HG03342 (cell line): ENCODE measurements around the gene RCSD1.

Experiments
- ATAC-seq: cut with Tn5 transposase; IDR thresholded peaks from one replicate; pipeline ENCODE4 v1.9.1; 2021; ENCODE audit warnings: mild to moderate bottlenecking, moderate library complexity; ENCODE audit not compliant: unreplicated experiment

RCSD1 gene

DNA sequence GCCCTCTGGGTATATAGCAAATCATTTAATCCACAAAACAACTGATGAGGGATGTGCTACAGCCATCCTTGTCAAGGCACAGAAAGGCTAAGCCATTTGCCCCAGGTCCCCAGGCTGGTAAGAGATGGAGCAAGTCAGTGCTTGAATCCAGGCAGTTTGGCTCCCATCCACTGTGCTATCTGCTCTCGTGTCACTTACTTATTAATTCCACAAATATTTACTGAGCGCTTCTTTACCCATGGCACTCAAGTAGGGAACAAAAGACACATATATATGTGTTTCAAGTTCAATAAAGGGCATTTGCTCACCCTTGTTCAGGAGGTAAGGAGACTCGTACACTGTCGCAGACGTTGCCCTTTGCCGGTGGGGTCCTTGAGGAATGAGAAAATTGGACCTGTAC, 53.2 kb downstream of the RCSD1 start:
- ATAC-seq: no peak

DNA sequence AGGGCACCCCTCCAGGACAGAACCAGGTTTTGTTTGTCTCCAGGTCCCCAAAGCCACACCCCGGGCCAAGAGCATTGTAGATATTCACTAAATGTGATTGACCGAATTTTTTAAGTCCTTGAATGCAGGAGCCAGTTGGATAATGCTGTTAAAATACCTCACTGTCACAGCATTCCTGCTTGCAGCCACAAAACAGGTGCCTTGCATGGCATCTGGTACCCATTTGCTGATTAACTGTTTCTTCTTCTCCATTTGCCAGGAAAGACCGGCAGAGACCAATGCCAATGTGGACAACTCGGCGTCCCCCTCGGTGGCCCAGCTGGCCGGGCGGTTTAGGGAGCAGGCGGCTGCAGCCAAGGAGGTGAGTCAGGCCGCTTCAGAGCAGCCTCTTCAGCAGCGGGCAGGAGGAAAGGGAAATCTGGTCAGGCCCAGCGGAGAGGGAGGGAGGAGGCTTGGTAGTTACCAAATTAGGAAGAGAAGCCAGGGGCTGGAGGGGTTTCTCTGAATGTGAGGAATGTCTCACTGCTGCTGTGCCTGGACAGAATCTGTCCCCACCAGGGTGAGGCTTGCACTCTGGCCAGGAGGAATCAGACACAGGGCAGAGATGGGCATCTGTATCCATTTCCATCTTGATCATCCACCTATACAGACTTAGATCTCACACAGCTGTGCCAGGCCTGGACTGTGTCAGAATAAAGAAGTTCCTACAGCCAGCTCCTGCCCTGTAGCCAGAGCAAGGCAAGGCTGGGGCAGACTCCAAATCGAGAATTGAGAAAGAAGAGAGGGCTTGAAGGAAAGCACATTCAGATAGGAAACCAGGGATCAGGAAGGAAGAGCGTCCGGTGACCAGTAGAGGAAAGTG, 53.8 kb downstream of the RCSD1 start:
- ATAC-seq: no peak

DNA sequence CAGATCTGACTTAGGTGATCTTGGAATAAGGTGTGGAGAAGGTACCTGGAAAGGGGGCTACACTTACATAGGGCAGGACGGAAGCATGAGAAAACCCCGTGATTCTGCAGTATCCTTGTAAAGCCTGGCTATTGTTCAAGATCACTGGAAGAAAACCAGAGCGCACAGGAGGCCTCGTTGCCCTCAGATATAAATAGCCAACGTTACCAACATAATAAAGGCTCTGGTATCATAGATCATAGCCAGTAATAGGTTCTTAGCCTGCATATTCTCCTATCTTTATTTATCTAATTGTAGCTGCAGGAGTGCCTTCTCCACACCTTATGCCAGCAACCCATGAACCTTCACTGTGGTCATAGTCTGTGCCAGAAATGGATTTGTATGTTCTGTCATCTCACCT, 55.8 kb downstream of the RCSD1 start:
- ATAC-seq: no peak

- ATAC-seq: no peak
Measured at GRCh38 chr1:167687919-167688519, 58.0 kb downstream of the RCSD1 start.

DNA sequence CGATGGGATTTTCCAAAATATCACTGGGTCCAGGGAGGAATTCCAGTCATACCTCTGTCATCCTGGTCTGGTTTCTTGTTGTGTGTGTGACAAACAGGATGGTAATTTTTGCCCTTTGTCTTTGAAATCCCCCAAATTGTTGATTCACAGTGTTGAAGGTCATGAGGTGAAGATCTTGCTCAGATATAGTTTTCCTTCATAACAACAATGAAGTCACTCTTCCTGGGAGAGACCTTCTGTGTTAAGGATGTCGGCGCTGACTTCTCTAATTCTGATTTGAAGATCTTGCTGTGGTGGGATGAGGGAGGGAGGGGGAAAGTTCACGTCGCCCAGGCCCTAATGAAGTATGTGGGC, 59.5 kb downstream of the RCSD1 start:
- ATAC-seq: no peak

DNA sequence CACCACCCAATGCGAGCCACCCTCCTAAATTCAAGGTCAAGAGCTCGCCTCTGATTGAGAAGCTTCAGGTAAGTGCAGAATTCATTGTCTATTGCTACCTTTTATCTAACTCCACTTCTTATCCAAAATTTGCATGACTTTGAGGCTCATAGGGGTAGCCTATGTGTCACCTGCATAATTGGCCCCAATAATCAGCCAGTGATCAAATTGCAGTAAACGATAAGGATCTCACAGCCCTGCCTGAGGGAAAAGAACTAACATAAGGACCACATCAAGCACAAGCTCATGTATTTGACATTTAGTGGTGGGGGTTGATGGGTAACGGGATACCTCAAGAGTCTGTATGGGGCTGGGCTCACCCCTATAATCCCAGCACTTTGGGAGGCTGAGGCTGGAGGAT, 60.0 kb downstream of the RCSD1 start:
- ATAC-seq: no peak

GRCh38 chr1:167693425-167694045, 63.5 kb downstream of the RCSD1 start:
- no peak for ATAC-seq

DNA sequence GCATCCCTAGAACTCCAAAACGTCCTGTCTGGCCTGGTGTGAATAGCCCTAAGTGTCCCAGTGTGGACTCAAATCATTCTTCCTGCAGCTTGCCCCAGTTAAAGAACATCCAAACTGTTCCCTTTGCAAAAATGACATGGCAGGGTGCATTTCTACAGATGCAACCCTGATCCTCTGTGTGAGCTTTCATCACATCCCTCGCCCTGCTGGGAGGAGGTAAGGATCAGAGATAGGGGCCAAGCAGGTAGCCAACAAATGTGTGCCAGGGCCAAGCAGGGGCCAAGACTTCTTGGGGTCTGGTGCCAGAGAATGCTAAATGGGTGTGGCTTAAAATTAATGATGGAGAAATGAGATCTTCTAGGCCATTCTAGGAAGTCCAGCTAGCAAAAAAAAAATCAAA, 64.7 kb downstream of the RCSD1 start:
- no peak for ATAC-seq

DNA sequence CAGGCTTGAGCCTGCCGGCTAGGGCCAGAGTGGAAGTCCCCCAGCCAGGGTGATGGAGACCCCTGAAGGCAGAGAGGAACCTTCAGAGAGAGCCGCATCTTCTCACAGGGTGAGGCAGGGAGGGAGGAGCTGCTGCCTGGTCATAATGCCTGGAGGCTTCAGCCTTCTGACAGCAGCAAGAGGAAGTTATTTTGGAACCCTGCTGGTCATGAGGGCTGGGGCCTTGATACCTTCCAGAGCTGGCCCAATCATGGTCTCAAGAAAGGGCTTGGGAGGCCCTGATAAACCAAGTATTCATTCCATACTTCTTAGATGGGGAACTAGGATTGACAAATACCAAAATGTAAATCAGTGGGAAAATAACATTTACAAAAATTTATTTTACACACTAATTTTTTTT, 65.1 kb downstream of the RCSD1 start:
- no peak for ATAC-seq

GRCh38 chr1:167695756-167696561, 65.9 kb downstream of the RCSD1 start:
- ATAC-seq: no peak

DNA sequence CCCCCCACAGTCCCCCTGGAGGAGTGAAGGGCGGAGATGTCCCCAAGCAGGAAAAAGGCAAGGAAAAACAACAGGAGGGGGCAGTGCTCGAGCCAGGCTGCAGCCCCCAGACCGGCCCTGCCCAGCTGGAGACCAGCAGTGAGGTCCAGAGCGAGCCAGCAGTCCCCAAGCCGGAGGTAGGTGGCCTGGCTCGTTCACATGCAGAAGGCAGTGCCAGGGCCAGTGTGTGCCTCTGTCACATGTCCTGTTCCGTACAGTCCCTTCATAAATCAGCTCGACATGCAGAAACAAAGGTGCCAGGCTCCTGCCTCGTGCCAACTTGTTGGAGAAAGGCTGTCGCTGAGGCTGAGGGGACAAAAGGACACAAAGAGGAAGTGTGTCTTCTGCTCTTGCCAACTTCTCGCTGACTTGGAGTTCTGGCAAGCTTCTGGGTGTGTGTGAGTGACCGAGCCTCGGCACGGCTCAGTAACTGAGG, 67.7 kb downstream of the RCSD1 start:
- no peak for ATAC-seq

DNA sequence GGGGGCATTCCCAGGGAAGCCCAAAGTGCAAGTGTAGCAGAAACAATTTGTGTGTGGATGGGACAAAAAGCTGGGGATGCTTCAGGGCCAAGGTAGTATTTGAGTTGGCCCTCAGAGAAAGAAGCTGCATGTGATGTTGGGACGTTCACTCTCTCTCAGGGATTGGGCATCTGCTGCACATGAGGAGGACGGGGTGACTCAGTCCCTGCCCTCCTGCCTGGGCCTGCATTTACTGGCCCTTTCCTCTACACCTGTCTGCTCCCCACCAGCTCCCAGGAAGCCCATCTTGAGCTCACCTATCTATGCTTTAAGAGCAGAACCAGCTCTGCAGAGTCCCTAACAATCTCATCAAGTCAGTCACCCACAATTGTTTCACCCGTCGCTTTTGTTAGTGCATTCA, 68.3 kb downstream of the RCSD1 start:
- no peak for ATAC-seq

- ATAC-seq: no peak
Measured at GRCh38 chr1:167701510-167701909, 71.5 kb downstream of the RCSD1 start.

DNA sequence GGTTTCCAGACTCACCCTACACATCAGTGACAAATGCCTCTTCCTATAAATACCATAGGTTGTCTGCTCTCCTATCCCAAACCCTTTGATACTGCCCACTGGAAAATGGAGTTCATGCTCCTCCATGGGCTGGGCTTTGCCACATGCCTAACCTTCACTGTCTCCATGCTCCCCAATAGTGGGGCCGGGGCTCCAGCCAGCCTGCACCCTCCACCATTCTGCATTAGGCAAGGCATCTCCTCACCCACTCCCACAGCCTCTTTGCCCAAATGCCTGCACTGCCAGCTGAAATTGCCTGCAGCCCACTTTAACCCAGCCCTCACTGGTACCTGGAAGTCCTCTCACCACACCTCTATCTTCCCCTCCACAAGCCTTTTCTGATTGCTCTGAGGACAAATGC, 73.5 kb downstream of the RCSD1 start:
- ATAC-seq: no peak

- ATAC-seq: no peak
Measured at GRCh38 chr1:167704715-167705114, 74.7 kb downstream of the RCSD1 start.

GRCh38 chr1:167705250-167705649, 75.2 kb downstream of the RCSD1 start:
- ATAC-seq: no peak

DNA sequence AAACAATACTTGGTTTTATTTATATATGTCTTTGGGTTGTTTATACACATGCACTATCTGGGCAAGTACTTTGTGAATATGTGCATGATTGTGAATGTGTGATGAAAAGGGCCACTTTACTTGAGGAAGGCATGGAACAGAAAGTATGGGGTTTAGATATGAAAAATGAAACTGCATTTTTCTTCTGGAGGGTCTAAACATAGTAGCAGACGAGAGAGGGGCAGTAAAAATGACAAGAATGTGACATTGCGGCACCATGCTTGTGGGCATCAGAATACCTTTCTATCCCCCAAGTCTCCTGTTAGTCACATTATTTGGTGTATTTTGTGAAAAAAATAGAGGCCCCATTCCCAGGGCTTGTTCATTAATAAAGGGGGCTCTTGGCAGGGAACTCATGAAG, 76.3 kb downstream of the RCSD1 start:
- no peak for ATAC-seq

- peak; percentile 33 for ATAC-seq
Measured at GRCh38 chr1:167706931-167707877, 77.2 kb downstream of the RCSD1 start.

DNA sequence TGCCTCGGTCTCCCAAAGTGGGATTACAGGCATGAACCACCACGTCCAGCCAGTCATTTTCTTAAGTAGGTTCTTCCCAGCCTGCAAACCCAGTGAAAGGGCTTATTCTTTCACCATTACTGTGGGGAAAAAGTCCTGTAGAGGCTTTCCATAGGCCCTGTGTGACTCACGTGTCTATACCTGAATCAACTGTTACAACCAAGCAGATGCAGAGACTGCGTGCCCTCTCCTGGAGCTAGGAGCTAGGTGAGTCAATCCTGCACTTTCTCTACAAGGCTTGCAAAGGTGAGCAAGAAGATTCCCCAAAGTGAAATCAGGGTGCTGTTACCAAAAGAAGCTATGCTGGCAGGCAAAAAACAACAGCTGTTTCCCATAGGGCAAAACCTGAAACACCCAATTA, 77.9 kb downstream of the RCSD1 start:
- no peak for ATAC-seq

- peak; percentile 41 for ATAC-seq
Measured at GRCh38 chr1:167708940-167709389, 78.9 kb downstream of the RCSD1 start.
